AG20443 (cell line): ENCODE results near the gene ECE2.

Source experiments
- DNase-seq: peaks from one replicate; pipeline ENCODE4 v3.0.0; 2012; ENCODE audit warnings: low spot score, mixed read lengths

ECE2 gene

DNA sequence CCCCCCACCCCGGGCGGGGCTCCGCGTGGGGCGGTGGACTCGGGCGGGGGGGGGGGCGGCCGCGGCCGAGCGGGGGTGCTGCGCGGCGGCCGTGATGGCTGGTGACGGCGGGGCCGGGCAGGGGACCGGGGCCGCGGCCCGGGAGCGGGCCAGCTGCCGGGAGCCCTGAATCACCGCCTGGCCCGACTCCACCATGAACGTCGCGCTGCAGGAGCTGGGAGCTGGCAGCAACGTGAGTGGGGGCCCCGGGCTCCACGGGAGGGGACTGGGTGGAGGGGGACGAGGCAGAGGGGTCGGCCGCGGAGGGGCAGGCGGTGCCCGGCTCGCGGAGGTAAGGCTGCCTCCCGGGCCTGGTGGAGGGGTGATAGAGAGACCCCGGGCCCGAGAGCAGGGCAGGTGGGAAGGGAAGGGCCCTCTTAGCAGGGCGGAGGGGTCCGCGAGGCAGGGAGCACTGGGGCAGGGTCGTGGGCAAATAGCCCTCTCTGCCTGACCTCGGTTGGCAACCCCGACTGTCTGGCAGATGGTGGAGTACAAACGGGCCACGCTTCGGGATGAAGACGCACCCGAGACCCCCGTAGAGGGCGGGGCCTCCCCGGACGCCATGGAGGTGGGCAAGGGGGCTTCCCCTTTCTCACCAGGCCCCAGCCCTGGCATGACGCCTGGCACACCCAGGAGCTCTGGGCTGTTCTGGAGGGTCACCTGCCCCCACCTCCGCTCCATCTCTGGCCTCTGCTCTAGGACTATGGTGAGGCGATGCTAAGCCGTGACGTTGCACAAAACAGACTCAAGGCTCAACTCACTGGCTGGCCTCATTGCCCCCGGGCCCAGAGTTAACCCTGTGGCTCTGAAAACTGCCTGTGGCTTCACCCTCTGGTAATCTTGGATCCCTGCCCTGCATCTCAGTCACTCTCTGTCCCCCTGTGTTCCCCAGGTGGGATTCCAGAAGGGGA lies at the start of gene ECE2:
TSS of gene ECE2 (plus strand) at position 62 of the 950 bp plus-strand sequence. CDS start at position 194, 132 bp downstream.
- DNase-seq, result peak; percentile 81

DNA sequence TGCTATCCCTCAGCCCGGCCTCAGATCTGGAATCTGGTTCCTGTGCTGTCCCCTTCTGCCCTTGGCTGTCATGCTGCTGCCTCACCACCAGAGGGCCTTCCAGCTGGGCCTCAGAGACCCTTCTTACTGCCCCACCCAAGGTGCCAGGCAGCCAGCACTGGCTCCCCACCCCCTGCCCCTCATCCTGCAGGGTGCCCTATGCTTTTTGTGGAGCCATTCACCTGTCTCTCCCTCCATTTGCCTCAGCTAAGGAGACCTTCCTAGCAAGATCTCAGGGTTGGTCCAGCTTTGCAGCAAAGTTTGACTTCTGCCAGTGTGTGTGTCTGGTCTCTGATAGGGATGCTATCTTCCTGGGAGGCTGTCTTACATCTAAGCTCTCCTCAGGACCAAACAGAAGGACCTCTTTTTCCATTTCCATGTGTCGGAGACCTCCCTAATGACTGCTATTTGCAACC lies 48.3 kb upstream of the ECE2 start:
- peak; percentile 77 for DNase-seq

DNA sequence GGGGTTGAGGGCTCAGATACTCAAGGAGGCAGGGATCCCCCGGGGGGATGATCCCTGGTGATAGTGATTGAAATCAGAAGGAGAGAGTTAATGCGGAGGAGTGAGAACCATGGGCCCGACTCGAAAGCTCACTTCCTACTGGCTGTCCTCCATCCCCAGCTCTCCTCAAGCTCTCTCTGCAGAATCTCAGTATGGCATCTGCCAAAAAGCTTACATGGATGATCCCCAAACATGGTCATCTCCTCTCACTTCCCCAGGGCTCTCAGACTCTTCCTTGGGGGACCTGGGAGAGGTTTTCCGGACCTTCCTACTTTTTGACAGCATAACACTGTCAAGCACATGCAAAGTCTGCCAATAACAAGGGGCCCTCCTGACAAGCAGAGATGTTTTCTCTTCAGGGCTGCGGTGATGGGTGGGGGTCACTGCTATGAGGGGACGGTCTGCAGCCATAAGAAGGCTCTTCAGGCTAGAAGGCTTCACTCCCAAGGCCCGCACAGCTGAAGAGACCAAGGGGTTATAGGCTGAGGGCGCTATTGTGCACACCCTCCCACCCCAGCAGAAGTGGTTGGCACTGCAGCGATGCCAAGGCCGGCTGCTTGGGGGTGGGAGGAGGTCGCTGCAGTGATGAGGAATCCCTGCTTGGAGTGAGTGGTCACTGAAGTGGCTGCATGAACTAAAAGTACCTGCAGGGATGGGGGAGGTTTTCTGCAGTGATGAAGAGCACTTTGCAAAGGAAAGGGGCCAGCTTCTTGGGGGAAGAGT lies 47.3 kb upstream of the ECE2 start:
- no peak for DNase-seq

DNA sequence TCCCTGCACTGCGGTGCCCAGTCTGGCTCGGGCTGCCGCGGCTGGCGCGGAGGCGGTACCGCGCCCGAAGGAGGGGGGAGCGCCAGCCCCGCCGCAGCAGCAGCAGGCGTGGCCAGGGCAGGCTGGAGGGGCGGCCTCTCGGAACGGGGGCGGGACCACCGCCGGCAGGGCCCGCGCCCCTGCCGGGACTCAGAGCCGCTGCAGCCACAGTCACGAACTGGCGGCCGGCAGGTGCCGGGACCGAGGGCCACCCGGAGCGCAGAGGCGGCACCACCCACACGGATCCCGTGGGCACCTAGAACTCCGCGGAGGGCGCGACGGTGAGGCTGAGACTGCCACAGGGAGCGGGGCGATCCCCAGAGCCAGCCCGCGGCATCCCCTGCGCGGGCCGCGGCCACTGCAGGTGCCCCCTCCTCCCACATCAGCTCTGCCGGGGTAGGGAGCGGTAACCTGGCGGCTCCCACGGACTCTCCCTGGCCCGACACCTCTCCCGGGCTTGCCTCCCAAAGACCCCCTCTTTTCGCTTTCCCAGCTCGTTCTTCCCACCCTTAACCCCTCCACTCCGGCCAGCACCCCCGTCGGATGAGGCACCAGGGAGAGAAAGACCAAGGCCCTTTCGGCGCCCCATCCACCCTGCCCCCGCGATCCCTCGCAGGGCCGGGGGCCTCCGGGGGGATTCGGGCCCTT lies 46.3 kb upstream of the ECE2 start, which contains the start of gene VWA5B2:
TSS of gene VWA5B2 (plus strand) at position 192 of the 687 bp plus-strand sequence. CDS start 944 bp downstream, outside the sequence.
- peak; percentile 89 for DNase-seq

DNA sequence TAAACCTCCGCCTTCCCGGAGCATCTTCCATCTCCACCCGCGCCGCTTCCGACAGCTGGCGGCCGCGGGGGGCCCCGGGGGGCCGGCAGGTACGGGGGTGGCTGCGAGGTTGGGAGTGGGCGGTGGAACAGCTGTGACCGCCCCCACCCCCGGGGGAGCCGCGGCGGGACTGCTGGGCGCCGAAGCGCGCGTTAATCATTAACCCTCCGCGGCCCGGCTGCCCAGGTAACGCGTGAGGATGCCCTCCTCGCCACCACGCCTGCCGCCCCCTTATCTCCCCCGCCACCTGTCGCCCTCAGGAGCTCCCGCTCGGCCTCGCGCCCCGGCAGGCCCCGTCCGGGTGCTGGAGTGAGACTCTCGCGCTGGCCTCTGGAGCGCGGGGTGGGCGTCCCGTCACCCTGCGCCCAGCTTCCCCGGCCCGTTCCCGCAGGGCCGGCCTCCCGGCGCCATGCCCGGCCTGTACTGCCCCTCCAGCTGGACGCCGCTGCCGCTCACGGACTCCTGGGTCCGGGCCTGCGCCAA lies 45.7 kb upstream of the ECE2 start:
- DNase-seq, result no peak

DNA sequence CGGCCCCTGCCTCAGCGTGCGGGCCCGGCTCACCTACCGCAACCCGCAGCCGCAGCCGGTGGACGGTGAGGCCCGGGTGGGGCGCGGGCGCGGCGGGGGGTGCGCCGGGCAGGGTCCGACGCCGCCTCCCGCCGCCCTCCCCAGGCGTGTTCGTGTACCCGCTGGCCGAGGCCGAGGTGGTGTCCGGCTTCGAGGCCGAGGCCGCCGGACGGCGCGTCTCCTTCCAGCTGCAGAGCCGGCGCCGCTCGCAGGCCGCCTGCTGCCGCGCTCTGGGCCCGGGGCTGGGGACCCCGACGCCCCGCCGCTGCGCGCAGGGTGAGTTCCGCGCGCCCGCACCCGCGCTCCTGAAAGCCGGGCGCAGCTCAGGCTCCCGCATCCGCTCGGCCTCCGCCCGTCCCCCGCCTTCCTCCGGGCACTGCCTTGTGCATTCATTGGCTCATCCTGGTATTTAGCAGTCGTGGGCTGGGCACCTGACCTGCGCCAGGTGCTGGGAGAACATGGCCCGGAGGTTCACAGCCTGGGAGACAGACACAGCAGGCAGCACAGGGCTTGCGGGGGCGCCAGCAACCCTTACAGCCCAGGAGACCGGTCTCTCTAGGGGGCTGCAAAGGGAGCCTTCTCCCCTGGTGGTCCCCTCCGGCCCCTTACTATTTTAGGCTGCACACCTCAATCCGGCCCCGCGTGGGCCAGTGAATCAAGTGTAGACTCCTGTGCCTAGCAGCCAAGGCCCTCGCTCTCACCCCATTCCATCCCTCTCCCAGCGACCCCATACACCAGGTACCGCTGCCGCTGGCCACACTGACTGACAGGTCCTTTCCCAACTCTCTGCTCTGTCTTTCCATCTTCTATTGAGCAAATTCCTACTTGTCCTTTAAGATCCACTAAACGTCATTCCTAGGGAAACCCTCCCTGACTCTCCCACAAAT lies 45.0 kb upstream of the ECE2 start:
- DNase-seq, result no peak

DNA sequence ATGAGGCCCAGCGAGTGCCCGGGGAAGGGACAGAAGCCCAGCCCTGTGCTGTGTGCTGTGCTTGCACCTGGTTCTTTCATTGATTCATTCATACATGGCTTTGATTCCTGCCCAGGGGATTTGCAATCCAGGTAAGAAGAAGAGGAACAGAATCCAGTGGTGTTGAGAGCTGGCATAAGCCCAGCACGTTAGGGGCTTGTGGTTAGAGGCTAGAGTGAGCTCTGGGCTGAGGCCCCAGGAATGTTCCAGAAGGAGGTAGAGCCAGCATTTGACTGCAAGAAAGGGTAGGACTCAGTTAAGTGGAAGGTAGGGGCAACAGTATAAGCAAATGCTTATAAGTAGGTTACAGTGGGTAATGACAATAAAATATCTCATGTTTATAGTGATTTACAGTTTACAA lies 44.2 kb upstream of the ECE2 start:
- DNase-seq, result no peak

DNA sequence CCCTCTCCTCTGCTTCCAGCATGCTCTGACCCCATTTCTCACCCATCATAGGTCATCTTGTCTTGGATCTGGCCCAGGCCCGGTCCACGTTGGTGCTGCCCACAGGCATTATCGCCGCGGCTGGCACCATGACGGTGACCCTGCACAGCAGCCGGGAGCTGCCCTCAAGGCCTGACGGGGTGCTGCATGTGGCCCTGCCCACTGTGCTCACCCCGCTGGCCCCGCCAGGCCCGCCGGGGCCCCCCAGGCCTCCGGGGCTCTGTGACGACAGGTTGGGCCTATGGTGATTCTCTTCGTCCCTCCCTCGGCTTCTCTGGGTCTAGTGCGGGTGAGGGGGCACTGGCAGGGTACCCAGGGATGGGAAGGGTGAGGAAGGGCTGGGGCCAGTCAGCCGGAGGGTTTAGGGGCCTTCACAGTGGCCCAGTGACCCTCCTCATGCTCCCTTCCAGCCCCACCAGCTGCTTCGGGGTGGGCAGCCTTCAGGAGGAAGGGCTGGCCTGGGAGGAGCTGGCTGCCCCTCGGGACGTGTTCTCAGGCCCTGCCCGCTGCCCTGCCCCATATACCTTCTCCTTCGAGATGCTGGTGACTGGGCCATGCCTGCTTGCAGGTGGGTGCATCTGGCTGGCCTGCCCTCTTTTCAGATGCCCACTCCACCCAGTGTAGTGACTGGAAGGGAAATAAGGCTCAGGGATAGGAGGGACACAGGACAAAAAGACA lies 42.5 kb upstream of the ECE2 start:
- DNase-seq, result no peak

DNA sequence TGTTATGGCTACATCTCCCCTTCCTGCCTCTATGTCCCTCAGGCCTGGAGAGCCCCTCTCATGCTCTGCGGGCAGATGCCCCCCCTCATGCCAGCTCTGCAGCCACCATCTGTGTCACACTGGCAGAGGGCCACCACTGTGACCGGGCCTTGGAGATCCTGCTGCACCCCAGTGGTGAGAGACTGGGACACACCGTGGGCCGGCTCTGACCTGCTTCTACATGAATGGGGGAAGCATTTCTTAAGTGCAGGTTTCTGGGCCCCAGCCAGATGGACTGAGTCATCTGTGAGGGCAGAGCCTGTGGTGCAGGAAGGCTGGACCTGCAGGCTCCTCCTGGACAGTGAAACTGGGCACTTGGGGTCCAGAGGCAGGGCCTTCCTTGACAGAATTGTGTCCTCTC lies 41.6 kb upstream of the ECE2 start:
- peak; percentile 82 for DNase-seq

DNA sequence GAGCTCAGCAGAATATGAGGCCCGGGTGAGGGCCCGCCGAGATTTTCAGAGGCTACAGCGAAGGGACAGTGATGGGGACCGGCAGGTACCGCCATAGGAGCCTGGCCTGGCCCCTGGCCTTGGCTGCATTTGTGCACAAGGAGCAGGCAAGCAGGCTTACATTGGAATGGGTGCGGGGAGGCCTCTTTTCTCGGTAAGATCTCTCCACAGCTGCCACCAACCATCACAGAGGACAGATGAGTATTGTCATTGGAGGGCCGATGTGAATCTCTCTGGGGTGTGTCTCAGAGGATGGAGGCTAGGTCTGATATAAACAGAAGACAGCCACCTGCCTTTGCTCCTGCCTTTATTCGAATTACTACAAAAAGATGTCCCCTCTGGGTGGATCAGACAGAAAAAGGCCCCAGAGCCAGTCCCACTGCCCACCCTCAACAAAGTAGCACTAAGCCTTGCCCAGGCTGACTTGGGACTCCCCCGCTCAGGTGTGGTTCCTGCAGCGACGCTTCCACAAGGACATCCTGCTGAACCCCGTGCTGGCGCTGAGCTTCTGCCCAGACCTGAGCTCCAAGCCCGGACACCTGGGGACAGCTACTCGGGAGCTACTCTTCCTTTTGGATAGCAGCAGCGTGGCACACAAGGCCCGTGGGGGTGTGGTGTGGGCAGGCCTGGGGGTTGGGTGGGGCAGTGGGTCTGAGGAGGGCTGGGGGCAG lies 41.0 kb upstream of the ECE2 start:
- DNase-seq, result no peak

DNA sequence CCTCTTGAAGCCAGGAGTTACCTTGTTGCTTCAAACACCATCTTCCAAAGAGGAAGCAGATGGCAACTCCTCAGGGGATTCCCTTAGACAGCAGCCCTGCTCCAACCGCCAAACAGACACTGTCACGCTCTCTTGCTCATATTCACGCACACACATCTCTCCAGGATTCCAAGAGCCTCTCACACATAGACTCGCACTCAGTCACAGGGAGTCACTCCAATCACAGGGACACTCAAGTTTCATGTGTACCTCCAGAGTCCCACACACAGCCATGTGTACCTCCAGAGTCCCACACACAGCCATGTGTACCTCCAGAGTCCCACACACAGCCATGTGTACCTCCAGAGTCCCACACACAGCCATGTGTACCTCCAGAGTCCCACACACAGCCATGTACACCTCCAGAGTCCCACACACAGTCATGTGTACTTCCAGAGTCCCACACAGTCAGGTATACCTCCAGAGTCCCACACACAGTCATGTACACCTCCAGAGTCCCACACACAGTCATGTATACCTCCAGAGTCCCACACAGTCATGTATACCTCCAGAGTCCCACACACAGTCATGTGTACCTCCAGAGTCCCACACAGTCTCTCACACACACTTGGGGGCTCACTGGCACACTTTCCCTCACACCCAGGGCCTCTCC lies 40.3 kb upstream of the ECE2 start:
- no peak for DNase-seq

DNA sequence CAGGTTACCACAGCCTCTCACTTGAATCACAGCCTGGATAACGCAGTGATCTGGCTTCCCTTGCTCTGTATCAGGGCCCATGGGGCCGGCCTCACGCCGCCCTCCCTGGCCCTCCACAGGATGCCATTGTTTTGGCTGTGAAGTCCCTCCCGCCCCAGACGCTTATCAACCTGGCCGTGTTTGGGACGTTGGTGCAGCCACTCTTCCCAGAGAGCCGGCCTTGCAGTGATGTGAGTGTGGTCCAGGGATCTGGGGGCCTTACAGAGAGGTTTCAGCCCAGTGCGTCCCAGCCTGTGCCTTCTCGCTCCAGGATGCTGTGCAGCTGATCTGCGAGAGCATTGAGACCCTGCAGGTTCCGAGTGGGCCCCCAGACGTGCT lies 39.8 kb upstream of the ECE2 start:
- no peak for DNase-seq

DNA sequence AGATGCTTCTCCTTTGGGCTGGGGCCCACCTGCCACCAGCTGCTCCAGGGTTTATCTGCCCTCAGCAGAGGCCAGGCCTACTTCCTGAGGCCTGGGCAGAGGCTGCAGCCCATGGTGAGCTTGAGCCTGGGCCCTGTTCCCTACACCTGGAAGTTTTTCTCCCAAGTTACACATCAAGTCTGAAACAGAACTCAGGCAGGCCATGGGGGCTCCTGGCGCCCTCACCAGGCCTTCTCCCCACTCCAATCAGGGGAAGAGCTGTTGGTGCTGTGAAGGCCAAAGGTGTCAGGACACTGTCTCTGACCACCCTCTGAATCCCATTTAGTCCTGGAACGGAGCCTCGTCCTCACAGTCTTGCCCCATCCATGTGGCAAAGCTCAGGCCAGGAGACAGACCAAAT lies 39.2 kb upstream of the ECE2 start:
- no peak for DNase-seq

DNA sequence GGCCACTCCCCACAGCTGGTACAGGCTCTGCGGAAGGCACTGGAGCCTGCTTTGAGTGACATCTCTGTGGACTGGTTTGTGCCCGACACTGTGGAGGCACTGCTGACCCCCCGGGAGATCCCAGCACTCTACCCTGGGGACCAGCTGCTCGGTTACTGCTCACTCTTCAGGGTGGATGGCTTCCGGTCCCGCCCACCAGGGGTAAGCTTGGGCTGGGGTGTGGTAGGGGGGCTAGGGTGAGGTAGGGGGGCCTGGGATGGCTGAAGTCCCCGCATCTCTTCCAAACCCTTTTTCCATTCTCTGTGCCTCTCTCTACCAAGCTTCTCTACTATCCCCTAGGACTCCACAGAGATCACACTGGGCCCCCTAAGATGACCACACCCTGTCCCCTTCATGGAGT lies 38.6 kb upstream of the ECE2 start:
- no peak for DNase-seq

DNA sequence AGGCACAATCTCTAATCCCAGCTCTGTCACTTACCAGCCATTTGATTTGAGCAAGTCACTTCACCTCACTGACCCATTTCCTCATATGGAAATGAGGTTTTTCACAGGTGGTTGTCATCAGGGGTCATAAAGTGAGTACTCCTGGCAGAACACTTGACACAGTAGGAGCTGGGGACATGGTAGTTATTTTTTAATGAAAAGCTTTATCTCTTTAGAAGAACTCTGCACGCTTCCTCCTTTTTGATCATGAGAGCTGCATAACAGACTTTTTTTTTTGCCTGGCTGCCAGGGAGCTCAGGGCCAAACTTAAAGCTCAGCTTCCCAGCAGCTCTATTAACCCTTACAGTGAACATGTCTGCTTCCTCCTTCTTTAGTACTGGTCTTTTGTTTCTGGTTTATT lies 38.0 kb upstream of the ECE2 start:
- no peak for DNase-seq

DNA sequence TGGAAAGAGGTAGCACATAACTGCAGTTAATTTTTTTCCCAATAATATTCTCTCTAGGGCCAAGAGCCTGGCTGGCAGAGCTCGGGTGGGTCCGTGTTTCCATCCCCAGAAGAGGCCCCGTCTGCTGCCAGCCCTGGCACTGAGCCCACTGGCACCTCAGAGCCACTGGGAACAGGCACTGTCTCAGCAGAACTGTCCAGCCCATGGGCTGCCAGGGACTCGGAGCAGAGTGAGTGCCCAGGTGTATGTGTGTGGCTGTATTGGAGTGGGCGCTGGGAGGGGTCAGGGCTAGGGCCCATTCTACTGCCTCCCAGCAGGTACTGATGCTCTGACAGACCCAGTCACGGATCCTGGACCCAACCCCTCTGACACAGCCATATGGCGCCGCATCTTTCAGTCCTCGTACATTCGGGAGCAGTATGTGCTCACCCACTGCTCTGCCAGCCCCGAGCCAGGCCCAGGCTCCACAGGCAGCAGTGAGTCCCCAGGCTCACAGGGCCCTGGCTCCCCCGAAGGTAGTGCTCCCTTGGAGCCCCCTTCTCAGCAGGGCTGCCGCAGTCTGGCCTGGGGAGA lies 37.5 kb upstream of the ECE2 start:
- DNase-seq, result no peak

DNA sequence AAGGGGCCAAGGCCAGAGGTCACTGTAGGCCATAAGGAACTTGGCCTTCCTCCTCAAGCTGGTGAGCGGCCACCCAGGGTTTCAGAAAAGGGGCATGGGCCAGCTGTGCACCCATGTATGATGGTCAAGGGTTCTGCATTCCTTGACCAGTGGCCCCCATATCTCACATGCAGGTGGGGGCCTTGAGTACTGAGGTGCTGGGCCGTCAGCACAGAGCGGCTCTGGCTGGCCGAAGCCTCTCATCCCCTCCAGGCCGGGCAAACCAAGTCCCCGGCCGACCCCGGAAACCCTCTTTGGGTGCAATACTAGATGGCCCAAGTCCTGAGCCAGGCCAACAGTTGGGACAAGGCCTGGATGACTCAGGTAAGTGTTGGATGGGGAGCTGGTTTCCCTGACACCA lies 36.6 kb upstream of the ECE2 start:
- no peak for DNase-seq

DNA sequence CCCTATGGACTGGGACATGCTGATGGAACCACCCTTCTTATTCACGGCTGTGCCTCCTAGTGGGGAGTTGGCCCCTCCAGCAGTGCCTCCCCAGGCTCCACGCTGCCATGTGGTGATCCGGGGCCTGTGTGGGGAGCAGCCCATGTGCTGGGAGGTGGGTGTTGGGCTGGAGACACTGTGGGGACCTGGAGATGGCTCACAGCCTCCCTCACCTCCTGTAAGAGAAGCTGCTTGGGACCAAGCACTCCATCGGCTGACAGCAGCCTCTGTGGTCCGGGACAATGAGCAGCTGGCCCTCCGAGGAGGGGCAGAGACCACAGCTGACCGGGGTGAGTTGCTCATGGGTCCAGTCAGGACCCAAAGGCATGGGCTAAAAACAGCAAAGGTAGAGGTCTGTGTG lies 36.1 kb upstream of the ECE2 start:
- no peak for DNase-seq
